Ovary (tissue), 3 donors: Measurements from ENCODE around the gene LHFPL6.

Source experiments
- POLR2A ChIP-seq: fragments of 450-650 bp; IDR thresholded peaks from one replicate; pipeline ENCODE4 v1.6.1; 2017; ENCODE audit warnings: antibody characterized with exemption, mild to moderate bottlenecking, moderate library complexity
- TF ChIP-seq, protein P1 (sequence below), 3 donors: fragments of 450-650 bp in 2 of 3; fragments of 200-600 bp in 1 of 3; IDR thresholded peaks; one replicate each; pipeline versions ENCODE4 v1.5.1 to v1.8.0; 2016 to 2022; ENCODE audit warnings: antibody characterized with exemption in 3 of 3, mild to moderate bottlenecking in 1 of 3
- donor health status: DM: no; HTN: no; CAD: no.

GRCh38 chr13:39499604-39500003 lies 103.4 kb downstream of the LHFPL6 start:
- TF ChIP-seq, protein P1, sequence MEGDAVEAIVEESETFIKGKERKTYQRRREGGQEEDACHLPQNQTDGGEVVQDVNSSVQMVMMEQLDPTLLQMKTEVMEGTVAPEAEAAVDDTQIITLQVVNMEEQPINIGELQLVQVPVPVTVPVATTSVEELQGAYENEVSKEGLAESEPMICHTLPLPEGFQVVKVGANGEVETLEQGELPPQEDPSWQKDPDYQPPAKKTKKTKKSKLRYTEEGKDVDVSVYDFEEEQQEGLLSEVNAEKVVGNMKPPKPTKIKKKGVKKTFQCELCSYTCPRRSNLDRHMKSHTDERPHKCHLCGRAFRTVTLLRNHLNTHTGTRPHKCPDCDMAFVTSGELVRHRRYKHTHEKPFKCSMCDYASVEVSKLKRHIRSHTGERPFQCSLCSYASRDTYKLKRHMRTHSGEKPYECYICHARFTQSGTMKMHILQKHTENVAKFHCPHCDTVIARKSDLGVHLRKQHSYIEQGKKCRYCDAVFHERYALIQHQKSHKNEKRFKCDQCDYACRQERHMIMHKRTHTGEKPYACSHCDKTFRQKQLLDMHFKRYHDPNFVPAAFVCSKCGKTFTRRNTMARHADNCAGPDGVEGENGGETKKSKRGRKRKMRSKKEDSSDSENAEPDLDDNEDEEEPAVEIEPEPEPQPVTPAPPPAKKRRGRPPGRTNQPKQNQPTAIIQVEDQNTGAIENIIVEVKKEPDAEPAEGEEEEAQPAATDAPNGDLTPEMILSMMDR (IDR thresholded peaks at IDR 0.05): no peak
- no peak for TF ChIP-seq POLR2A
